Measurements from ENCODE around the gene SORBS1.

- TF ChIP-seq CTCF (IDR thresholded peaks at IDR 0.05) (no peak), POLR2A (IDR thresholded peaks at IDR 0.05) (no peak)
These were observed 18.1 kb upstream of the SORBS1 start for GRCh38 chr10:95579292-95579691.
